Putamen (tissue), 1 donor: ENCODE results near the gene GTSE1.
"Not testable (repeated sequence)": the region's sequence is repeated elsewhere in the genome, so short reads cannot be mapped to it uniquely, and the experiment has no call there.

Experiments used
- DNase-seq: peaks from one replicate; pipeline ENCODE4 v3.0.0-alpha.2; 2016; ENCODE audit warnings: low spot score

GTSE1 gene

GRCh38 chr22:46292732-46293131, 3.9 kb upstream of the GTSE1 start:
- DNase-seq = no peak

GRCh38 chr22:46293577-46294260, 3.0 kb upstream of the GTSE1 start:
- peak; percentile 74 for DNase-seq

- DNase-seq = no peak
These were observed 1.9 kb upstream of the GTSE1 start for GRCh38 chr22:46294784-46295183.

- DNase-seq = no peak
These were observed 1.2 kb upstream of the GTSE1 start for GRCh38 chr22:46295277-46295971.

- DNase-seq = no peak
These were observed 612 bp downstream of the GTSE1 start for GRCh38 chr22:46297151-46297812.

GRCh38 chr22:46299101-46299500, 2.4 kb downstream of the GTSE1 start:
- no peak for DNase-seq

GRCh38 chr22:46300491-46300890, 3.8 kb downstream of the GTSE1 start:
- DNase-seq = no peak

- no peak for DNase-seq
These were observed 6.8 kb downstream of the GTSE1 start for GRCh38 chr22:46303347-46303965.

- DNase-seq = no peak
These were observed 11.8 kb downstream of the GTSE1 start for GRCh38 chr22:46308283-46308988.

GRCh38 chr22:46309526-46310085, 12.9 kb downstream of the GTSE1 start:
- no peak for DNase-seq

GRCh38 chr22:46312056-46312455, 15.4 kb downstream of the GTSE1 start:
- no peak for DNase-seq

- DNase-seq = not testable (repeated sequence)
These were observed 16.2 kb downstream of the GTSE1 start for GRCh38 chr22:46312848-46313247.

GRCh38 chr22:46315976-46316375, 19.3 kb downstream of the GTSE1 start:
- no peak for DNase-seq

GRCh38 chr22:46317646-46318045, 21.0 kb downstream of the GTSE1 start:
- no peak for DNase-seq

- DNase-seq = no peak
These were observed 21.9 kb downstream of the GTSE1 start for GRCh38 chr22:46318576-46318975.

GRCh38 chr22:46319319-46319718, 22.6 kb downstream of the GTSE1 start:
- DNase-seq = no peak

- DNase-seq = no peak
These were observed 23.6 kb downstream of the GTSE1 start for GRCh38 chr22:46320166-46320710.

GRCh38 chr22:46320716-46321386, 24.2 kb downstream of the GTSE1 start:
- DNase-seq = no peak

- no peak for DNase-seq
These were observed 26.0 kb downstream of the GTSE1 start for GRCh38 chr22:46322711-46323110.

GRCh38 chr22:46323162-46323561, 26.5 kb downstream of the GTSE1 start:
- no peak for DNase-seq
